BE2C (cell line): Measurements from ENCODE around the gene SLC25A21.

Source experiments
- DNase-seq: peaks from one replicate; pipeline ENCODE4 v3.0.0-alpha.2; 2020
- H3K27me3 ChIP-seq: fragments of 250-450 bp; sonication (Bioruptor Pico); 2 replicates; pipeline ENCODE4 v1.5.1; 2020; ENCODE audit warnings: mild to moderate bottlenecking
- H3K36me3 ChIP-seq: fragments of 250-450 bp; sonication (Bioruptor Pico); 2 replicates; pipeline ENCODE4 v1.5.1; 2020; ENCODE audit warnings: mild to moderate bottlenecking
- H3K4me1 ChIP-seq: fragments of 250-450 bp; sonication (Bioruptor Pico); 2 replicates; pipeline ENCODE4 v1.5.1; 2020
- H3K4me3 ChIP-seq: 2 replicates; pipeline ENCODE4 v1.5.1; 2011; ENCODE audit warnings: low read depth, low read length
- H3K9me3 ChIP-seq: fragments of 250-450 bp; sonication (Bioruptor Pico); 2 replicates; pipeline ENCODE4 v1.5.1; 2020
- TF ChIP-seq, protein P1 (sequence below): IDR thresholded peaks from 2 replicates; pipeline ENCODE4 v1.5.1; 2012; ENCODE audit warnings: mild to moderate bottlenecking, low read depth, low read length

SLC25A21 gene

GRCh38 chr14:36666416-36667206 is 505.8 kb downstream of the SLC25A21 start:
- TF ChIP-seq, protein P1, sequence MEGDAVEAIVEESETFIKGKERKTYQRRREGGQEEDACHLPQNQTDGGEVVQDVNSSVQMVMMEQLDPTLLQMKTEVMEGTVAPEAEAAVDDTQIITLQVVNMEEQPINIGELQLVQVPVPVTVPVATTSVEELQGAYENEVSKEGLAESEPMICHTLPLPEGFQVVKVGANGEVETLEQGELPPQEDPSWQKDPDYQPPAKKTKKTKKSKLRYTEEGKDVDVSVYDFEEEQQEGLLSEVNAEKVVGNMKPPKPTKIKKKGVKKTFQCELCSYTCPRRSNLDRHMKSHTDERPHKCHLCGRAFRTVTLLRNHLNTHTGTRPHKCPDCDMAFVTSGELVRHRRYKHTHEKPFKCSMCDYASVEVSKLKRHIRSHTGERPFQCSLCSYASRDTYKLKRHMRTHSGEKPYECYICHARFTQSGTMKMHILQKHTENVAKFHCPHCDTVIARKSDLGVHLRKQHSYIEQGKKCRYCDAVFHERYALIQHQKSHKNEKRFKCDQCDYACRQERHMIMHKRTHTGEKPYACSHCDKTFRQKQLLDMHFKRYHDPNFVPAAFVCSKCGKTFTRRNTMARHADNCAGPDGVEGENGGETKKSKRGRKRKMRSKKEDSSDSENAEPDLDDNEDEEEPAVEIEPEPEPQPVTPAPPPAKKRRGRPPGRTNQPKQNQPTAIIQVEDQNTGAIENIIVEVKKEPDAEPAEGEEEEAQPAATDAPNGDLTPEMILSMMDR: no peak
- peaks cover 67% of the 10 kb centered on the region for H3K27me3 ChIP-seq
- H3K4me3 ChIP-seq: no peak overlapping the region
- no peaks in the 10 kb centered on the region for H3K9me3 ChIP-seq
- no peak for DNase-seq
- no peaks in the 10 kb centered on the region for H3K36me3 ChIP-seq
- no peaks in the 10 kb centered on the region for H3K4me1 ChIP-seq

- Histone ChIP-seq H3K27me3 (peaks cover 73% of the 10 kb centered on the region), H3K9me3 (no peaks in the 10 kb centered on the region), H3K4me3 (no peak overlapping the region), H3K36me3 (no peaks in the 10 kb centered on the region), H3K4me1 (no peaks in the 10 kb centered on the region)
- no peak for DNase-seq
- TF ChIP-seq, protein P1: no peak
Observed at GRCh38 chr14:36665887-36666415, 506.5 kb downstream of the SLC25A21 start.

- DNase-seq: no peak
- TF ChIP-seq, protein P1: no peak
- H3K27me3 ChIP-seq: peaks cover 87% of the 10 kb centered on the region
- no peak overlapping the region for H3K4me3 ChIP-seq
- H3K36me3 ChIP-seq: no peaks in the 10 kb centered on the region
- no peaks in the 10 kb centered on the region for H3K4me1 ChIP-seq
- H3K9me3 ChIP-seq: no peaks in the 10 kb centered on the region
Observed at GRCh38 chr14:36664322-36665193, 507.8 kb downstream of the SLC25A21 start.

GRCh38 chr14:36663404-36664321 is 508.7 kb downstream of the SLC25A21 start:
- TF ChIP-seq, protein P1: no peak
- peaks cover 96% of the 10 kb centered on the region for H3K27me3 ChIP-seq
- DNase-seq: no peak
- H3K36me3 ChIP-seq: no peaks in the 10 kb centered on the region
- no peaks in the 10 kb centered on the region for H3K9me3 ChIP-seq
- H3K4me3 ChIP-seq: no peak overlapping the region
- no peaks in the 10 kb centered on the region for H3K4me1 ChIP-seq

- no peak overlapping the region for H3K4me3 ChIP-seq
- TF ChIP-seq, protein P1: no peak
- H3K36me3 ChIP-seq: no peaks in the 10 kb centered on the region
- DNase-seq: no peak
- no peaks in the 10 kb centered on the region for H3K9me3 ChIP-seq
- peaks cover 98% of the 10 kb centered on the region for H3K27me3 ChIP-seq
- no peaks in the 10 kb centered on the region for H3K4me1 ChIP-seq
Observed at GRCh38 chr14:36662543-36663403, 509.6 kb downstream of the SLC25A21 start.
